GM23248 (cell line): Measurements from ENCODE around the gene PTPRT.

Experiments
- EZH2 ChIP-seq: fragments of 200-600 bp; sonication (generic); IDR thresholded peaks from 2 replicates; pipeline ENCODE4 v1.6.1; 2018; ENCODE audit warnings: antibody characterized with exemption, mild to moderate bottlenecking; ENCODE audit not compliant: insufficient read depth, poor library complexity, severe bottlenecking
- EZH2phosphoT487 ChIP-seq: fragments of 200-600 bp; sonication (generic); IDR thresholded peaks from 2 replicates; pipeline ENCODE4 v1.6.1; 2018; ENCODE audit warnings: antibody characterized with exemption, moderate library complexity, mild to moderate bottlenecking, low read depth; ENCODE audit not compliant: insufficient read depth

- TF ChIP-seq EZH2 (no peak), EZH2phosphoT487 (no peak)
These were observed 970.9 kb downstream of the PTPRT start for GRCh38 chr20:42218621-42219374.
